GM23338 (cell line): Measurements from ENCODE around the gene MROH7. TPM values are rescaled to one million over a fixed set of nuclear protein-coding genes. Genes with fewer than 3 reads are reported as not detected.

Source experiments
- ATAC-seq: fragments of 200-7000 bp; cut with Tn5 transposase; 3 replicates; pipeline ENCODE4 v1.9.1; 2020
- DNase-seq: peaks from one replicate; pipeline ENCODE4 v3.0.0-alpha.2; 2015; ENCODE audit warnings: low spot score
- H2AFZ ChIP-seq: fragments of 200-600 bp; sonication (generic); 2 replicates; pipeline ENCODE4 v1.8.0; 2016; ENCODE audit warnings: antibody characterized with exemption, mild to moderate bottlenecking, moderate library complexity
- H3F3A ChIP-seq: fragments of 200-600 bp; sonication (generic); replicated peaks from 2 replicates; pipeline ENCODE4 v1.8.0; 2017; ENCODE audit warnings: antibody characterized with exemption, mixed run types, low read depth
- H3K27ac ChIP-seq: fragments of 200-600 bp; sonication (generic); 2 replicates; pipeline ENCODE4 v1.6.1; 2016; ENCODE audit warnings: low read depth
- H3K27me3 ChIP-seq: fragments of 200-600 bp; sonication (generic); 2 replicates; pipeline ENCODE4 v1.8.0; 2016; ENCODE audit warnings: mild to moderate bottlenecking, mixed run types, moderate library complexity; ENCODE audit not compliant: insufficient read depth
- H3K36me3 ChIP-seq: fragments of 200-600 bp; sonication (generic); 2 replicates; pipeline ENCODE4 v1.8.0; 2016; ENCODE audit warnings: mild to moderate bottlenecking; ENCODE audit not compliant: insufficient read depth
- H3K4me1 ChIP-seq: fragments of 200-600 bp; sonication (generic); 2 replicates; pipeline ENCODE4 v1.8.0; 2016; ENCODE audit warnings: mild to moderate bottlenecking, moderate library complexity; ENCODE audit not compliant: insufficient read depth
- H3K4me2 ChIP-seq: fragments of 200-600 bp; sonication (generic); 2 replicates; pipeline ENCODE4 v1.7.1; 2017; ENCODE audit warnings: mixed run types
- H3K4me3 ChIP-seq: fragments of 200-600 bp; sonication (generic); 2 replicates; pipeline ENCODE4 v1.6.1; 2016; ENCODE audit warnings: mixed run types
- H3K79me2 ChIP-seq: fragments of 200-600 bp; sonication (generic); replicated peaks from 2 replicates; pipeline ENCODE4 v1.8.0; 2017; ENCODE audit warnings: mild to moderate bottlenecking; ENCODE audit not compliant: insufficient read depth
- H3K9me2 ChIP-seq: fragments of 200-600 bp; sonication (generic); 2 replicates; pipeline ENCODE4 v1.8.0; 2017; ENCODE audit not compliant: insufficient read depth
- H4K20me1 ChIP-seq: fragments of 200-600 bp; sonication (generic); replicated peaks from 2 replicates; pipeline ENCODE4 v1.8.0; 2017; ENCODE audit warnings: mild to moderate bottlenecking; ENCODE audit not compliant: insufficient read depth
- H3K27ac Mint-ChIP-seq: 2 replicates; pipeline ENCODE4 v1.8.0; 2020; ENCODE audit warnings: inconsistent platforms, mild to moderate bottlenecking, moderate library complexity, mixed read lengths
- H3K27me3 Mint-ChIP-seq: 3 replicates; pipeline ENCODE4 v1.8.0; 2022; ENCODE audit warnings: low read depth, mild to moderate bottlenecking, moderate library complexity, mixed read lengths, inconsistent platforms; ENCODE audit not compliant: insufficient read depth, poor library complexity
- H3K36me3 Mint-ChIP-seq: 3 replicates; pipeline ENCODE4 v1.8.0; 2021; ENCODE audit warnings: low read depth, mild to moderate bottlenecking, inconsistent platforms, moderate library complexity, mixed read lengths
- H3K4me1 Mint-ChIP-seq: 3 replicates; pipeline ENCODE4 v1.8.0; 2020; ENCODE audit warnings: mild to moderate bottlenecking, inconsistent platforms, mixed read lengths
- H3K4me3 Mint-ChIP-seq: 3 replicates; pipeline ENCODE4 v1.8.0; 2021; ENCODE audit warnings: moderate library complexity, mild to moderate bottlenecking, inconsistent platforms, mixed read lengths
- H3K9me3 Mint-ChIP-seq: 3 replicates; pipeline ENCODE4 v1.8.0; 2020; ENCODE audit warnings: moderate library complexity, mild to moderate bottlenecking, inconsistent platforms, mixed read lengths
- ETS1 ChIP-seq: IDR thresholded peaks from 2 replicates; pipeline ENCODE4 v1.6.1; 2016; ENCODE audit warnings: antibody characterized with exemption
- EZH2 ChIP-seq: fragments of 200-600 bp; sonication (generic); IDR thresholded peaks from one replicate; pipeline ENCODE4 v1.8.0; 2017; ENCODE audit warnings: antibody characterized with exemption, mild to moderate bottlenecking, low read depth; ENCODE audit not compliant: unreplicated experiment
- EZH2phosphoT487 ChIP-seq: fragments of 200-600 bp; sonication (generic); IDR thresholded peaks from one replicate; pipeline ENCODE4 v1.8.1; 2018; ENCODE audit warnings: antibody characterized with exemption; ENCODE audit not compliant: unreplicated experiment
- NANOG ChIP-seq: IDR thresholded peaks from 2 replicates; pipeline ENCODE4 v1.6.1; 2016; ENCODE audit warnings: antibody characterized with exemption, borderline replicate concordance
- REST ChIP-seq: IDR thresholded peaks from one replicate; pipeline ENCODE4 v1.6.1; 2018; ENCODE audit warnings: antibody characterized with exemption; ENCODE audit not compliant: unreplicated experiment
- ZNF331 ChIP-seq: fragments of 250-450 bp; sonication (Bioruptor Pico); IDR thresholded peaks from 2 replicates; pipeline ENCODE4 v1.5.0; 2020; ENCODE audit warnings: low read depth, mild to moderate bottlenecking, moderate library complexity
- polyA plus RNA-seq: library from polyadenylated mRNA; unstranded; fragments of >200 nt; fragmentation: Nextera tagmentation; extraction: Ambion mirVana; gene quantifications from 2 replicates; pipeline ENCODE4 v1.2.1, GENCODE V29; 2016
- total RNA-seq: library from RNA; depleted of rRNA; stranded (reverse); fragments of >200 nt; shearing (Covaris generic); gene quantifications from 2 replicates; pipeline ENCODE4 v1.2.3, GENCODE V29; 2014
- TF ChIP-seq, protein P1 (sequence below): fragments of 250-450 bp; sonication (Bioruptor Pico); IDR thresholded peaks from 2 replicates; pipeline ENCODE4 v1.5.0; 2020; ENCODE audit warnings: mild to moderate bottlenecking, moderate library complexity
- TF ChIP-seq, protein P2 (sequence below), 2 experiments: fragments of 200-600 bp in 1 of 2; sonication (generic) in 1 of 2; conservative IDR thresholded peaks; 2 replicates each; pipeline versions ENCODE4 v1.5.1 to v1.6.1; 2016 to 2017; ENCODE audit warnings: antibody characterized with exemption in 2 of 2, low read depth in 2 of 2, mild to moderate bottlenecking in 2 of 2, moderate library complexity in 1 of 2

MROH7 gene
- total and polyA plus RNA-seq, 2 experiments from 2014 or later = 0.17 TPM; not detected in 1

DNA sequence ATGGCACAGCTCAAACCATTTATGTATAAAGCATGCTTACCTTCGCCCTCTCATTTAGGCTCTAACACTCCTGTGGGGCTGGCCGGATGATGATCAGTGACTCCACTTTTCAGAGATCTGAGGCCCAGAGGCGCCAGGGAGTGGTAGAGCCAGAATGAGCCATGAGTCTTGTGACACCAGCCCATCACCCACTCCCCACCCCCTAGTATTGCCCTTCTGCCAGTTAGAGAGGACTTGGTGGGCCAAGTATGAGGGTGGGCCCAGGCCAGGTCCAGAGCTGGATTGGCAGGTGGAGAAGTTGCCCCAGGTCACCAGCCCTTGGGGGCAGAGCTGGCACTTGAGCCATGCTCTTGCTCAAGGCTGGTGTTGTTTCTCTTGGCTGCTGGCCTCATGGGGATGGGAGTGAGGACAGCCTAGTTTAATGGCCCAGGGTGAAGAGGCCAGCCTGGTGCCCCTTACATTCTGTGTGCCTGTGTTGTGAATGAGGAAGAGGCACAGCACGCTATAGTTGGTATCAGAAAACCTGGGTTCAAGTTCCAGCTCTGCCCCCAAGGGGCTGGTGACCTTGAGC, 43.8 kb downstream of the MROH7 start (continued):
- TF ChIP-seq, protein P1, sequence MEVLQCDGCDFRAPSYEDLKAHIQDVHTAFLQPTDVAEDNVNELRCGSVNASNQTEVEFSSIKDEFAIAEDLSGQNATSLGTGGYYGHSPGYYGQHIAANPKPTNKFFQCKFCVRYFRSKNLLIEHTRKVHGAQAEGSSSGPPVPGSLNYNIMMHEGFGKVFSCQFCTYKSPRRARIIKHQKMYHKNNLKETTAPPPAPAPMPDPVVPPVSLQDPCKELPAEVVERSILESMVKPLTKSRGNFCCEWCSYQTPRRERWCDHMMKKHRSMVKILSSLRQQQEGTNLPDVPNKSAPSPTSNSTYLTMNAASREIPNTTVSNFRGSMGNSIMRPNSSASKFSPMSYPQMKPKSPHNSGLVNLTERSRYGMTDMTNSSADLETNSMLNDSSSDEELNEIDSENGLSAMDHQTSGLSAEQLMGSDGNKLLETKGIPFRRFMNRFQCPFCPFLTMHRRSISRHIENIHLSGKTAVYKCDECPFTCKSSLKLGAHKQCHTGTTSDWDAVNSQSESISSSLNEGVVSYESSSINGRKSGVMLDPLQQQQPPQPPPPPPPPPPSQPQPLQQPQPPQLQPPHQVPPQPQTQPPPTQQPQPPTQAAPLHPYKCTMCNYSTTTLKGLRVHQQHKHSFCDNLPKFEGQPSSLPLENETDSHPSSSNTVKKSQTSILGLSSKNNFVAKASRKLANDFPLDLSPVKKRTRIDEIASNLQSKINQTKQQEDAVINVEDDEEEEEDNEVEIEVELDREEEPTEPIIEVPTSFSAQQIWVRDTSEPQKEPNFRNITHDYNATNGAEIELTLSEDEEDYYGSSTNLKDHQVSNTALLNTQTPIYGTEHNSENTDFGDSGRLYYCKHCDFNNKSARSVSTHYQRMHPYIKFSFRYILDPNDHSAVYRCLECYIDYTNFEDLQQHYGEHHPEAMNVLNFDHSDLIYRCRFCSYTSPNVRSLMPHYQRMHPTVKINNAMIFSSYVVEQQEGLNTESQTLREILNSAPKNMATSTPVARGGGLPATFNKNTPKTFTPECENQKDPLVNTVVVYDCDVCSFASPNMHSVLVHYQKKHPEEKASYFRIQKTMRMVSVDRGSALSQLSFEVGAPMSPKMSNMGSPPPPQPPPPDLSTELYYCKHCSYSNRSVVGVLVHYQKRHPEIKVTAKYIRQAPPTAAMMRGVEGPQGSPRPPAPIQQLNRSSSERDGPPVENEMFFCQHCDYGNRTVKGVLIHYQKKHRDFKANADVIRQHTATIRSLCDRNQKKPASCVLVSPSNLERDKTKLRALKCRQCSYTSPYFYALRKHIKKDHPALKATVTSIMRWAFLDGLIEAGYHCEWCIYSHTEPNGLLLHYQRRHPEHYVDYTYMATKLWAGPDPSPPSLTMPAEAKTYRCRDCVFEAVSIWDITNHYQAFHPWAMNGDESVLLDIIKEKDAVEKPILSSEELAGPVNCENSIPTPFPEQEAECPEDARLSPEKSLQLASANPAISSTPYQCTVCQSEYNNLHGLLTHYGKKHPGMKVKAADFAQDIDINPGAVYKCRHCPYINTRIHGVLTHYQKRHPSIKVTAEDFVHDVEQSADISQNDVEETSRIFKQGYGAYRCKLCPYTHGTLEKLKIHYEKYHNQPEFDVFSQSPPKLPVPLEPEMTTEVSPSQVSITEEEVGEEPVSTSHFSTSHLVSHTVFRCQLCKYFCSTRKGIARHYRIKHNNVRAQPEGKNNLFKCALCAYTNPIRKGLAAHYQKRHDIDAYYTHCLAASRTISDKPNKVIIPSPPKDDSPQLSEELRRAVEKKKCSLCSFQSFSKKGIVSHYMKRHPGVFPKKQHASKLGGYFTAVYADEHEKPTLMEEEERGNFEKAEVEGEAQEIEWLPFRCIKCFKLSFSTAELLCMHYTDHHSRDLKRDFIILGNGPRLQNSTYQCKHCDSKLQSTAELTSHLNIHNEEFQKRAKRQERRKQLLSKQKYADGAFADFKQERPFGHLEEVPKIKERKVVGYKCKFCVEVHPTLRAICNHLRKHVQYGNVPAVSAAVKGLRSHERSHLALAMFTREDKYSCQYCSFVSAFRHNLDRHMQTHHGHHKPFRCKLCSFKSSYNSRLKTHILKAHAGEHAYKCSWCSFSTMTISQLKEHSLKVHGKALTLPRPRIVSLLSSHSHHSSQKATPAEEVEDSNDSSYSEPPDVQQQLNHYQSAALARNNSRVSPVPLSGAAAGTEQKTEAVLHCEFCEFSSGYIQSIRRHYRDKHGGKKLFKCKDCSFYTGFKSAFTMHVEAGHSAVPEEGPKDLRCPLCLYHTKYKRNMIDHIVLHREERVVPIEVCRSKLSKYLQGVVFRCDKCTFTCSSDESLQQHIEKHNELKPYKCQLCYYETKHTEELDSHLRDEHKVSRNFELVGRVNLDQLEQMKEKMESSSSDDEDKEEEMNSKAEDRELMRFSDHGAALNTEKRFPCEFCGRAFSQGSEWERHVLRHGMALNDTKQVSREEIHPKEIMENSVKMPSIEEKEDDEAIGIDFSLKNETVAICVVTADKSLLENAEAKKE (CRISPR knock-in tag) = no peak
- TF ChIP-seq NANOG = no peak

GRCh38 chr1:54686155-54686554, 44.6 kb downstream of the MROH7 start:
- no peaks in the 10 kb centered on the region for H3K79me2 ChIP-seq
- H3K36me3 ChIP-seq = no peaks in the 10 kb centered on the region
- no peaks in the 10 kb centered on the region for H3F3A ChIP-seq
- DNase-seq = no peak
- Mint-ChIP-seq H3K36me3 (no peaks in the 10 kb centered on the region), H3K27ac (no peak overlapping the region), H3K4me3 (no peak overlapping the region), H3K9me3 (no peaks in the 10 kb centered on the region), H3K27me3 (peaks cover 6% of the 10 kb centered on the region), H3K4me1 (no peaks in the 10 kb centered on the region)
- no peak overlapping the region for H3K27ac ChIP-seq
- H4K20me1 ChIP-seq = no peaks in the 10 kb centered on the region
- no peak overlapping the region for H2AFZ ChIP-seq
- no peaks in the 10 kb centered on the region for H3K27me3 ChIP-seq
- no peaks in the 10 kb centered on the region for H3K9me2 ChIP-seq
- H3K4me1 ChIP-seq = no peaks in the 10 kb centered on the region
- H3K4me2 ChIP-seq = no peak overlapping the region
- peak; percentile 55; the same call in 2 of the 3 replicates for ATAC-seq
- H3K4me3 ChIP-seq = no peak overlapping the region
- no peak for TF ChIP-seq ZNF331 (CRISPR knock-in tag)
- TF ChIP-seq NANOG = no peak
- no peak for TF ChIP-seq ETS1
- no peak for TF ChIP-seq REST
- no peak for TF ChIP-seq EZH2phosphoT487
- no peak for TF ChIP-seq EZH2
- TF ChIP-seq, protein P2, sequence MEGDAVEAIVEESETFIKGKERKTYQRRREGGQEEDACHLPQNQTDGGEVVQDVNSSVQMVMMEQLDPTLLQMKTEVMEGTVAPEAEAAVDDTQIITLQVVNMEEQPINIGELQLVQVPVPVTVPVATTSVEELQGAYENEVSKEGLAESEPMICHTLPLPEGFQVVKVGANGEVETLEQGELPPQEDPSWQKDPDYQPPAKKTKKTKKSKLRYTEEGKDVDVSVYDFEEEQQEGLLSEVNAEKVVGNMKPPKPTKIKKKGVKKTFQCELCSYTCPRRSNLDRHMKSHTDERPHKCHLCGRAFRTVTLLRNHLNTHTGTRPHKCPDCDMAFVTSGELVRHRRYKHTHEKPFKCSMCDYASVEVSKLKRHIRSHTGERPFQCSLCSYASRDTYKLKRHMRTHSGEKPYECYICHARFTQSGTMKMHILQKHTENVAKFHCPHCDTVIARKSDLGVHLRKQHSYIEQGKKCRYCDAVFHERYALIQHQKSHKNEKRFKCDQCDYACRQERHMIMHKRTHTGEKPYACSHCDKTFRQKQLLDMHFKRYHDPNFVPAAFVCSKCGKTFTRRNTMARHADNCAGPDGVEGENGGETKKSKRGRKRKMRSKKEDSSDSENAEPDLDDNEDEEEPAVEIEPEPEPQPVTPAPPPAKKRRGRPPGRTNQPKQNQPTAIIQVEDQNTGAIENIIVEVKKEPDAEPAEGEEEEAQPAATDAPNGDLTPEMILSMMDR (conservative IDR thresholded peaks at IDR 0.05; ENCODE audit: low read depth in 2 of 2) = no peak
